HG03521 (cell line): ENCODE measurements around the gene GINS2.

Experiments used
- ATAC-seq: cut with Tn5 transposase; IDR thresholded peaks from one replicate; pipeline ENCODE4 v1.9.1; 2021; ENCODE audit warnings: mild to moderate bottlenecking, moderate library complexity; ENCODE audit not compliant: unreplicated experiment

The GINS2 gene

GRCh38 chr16:85688586-85689284 is at the start of gene GINS2:
GINS2 (minus strand) TSS chr16:85688954; CDS start chr16:85688898, 56 bp downstream.
- peak; percentile 98 for ATAC-seq

GRCh38 chr16:85736921-85737320 is 48.2 kb upstream of the GINS2 start:
- no peak for ATAC-seq

- no peak for ATAC-seq
Measured at GRCh38 chr16:85735946-85736345, 47.2 kb upstream of the GINS2 start.

GRCh38 chr16:85735225-85735635 is 46.5 kb upstream of the GINS2 start:
- ATAC-seq, result peak; percentile 60

- no peak for ATAC-seq
Measured at GRCh38 chr16:85734311-85735017, 45.7 kb upstream of the GINS2 start.

GRCh38 chr16:85733839-85734170 is 45.1 kb upstream of the GINS2 start:
- ATAC-seq, result no peak

GRCh38 chr16:85733155-85733838 is 44.5 kb upstream of the GINS2 start:
- no peak for ATAC-seq

GRCh38 chr16:85731179-85731578 is 42.4 kb upstream of the GINS2 start:
- ATAC-seq, result no peak

GRCh38 chr16:85730186-85730465 is 41.4 kb upstream of the GINS2 start:
- no peak for ATAC-seq

- ATAC-seq, result no peak
Measured at GRCh38 chr16:85729452-85730185, 40.9 kb upstream of the GINS2 start.

- no peak for ATAC-seq
Measured at GRCh38 chr16:85728879-85729278, 40.1 kb upstream of the GINS2 start.

GRCh38 chr16:85724936-85725335 is 36.2 kb upstream of the GINS2 start:
- ATAC-seq, result no peak

- no peak for ATAC-seq
Measured at GRCh38 chr16:85724126-85724879, 35.5 kb upstream of the GINS2 start.

- no peak for ATAC-seq
Measured at GRCh38 chr16:85722128-85722893, 33.6 kb upstream of the GINS2 start.

- no peak for ATAC-seq
Measured at GRCh38 chr16:85720302-85720637, 31.5 kb upstream of the GINS2 start.

GRCh38 chr16:85719605-85720301 is 31.0 kb upstream of the GINS2 start:
- ATAC-seq, result no peak

- no peak for ATAC-seq
Measured at GRCh38 chr16:85718682-85719081, 29.9 kb upstream of the GINS2 start.

- ATAC-seq, result no peak
Measured at GRCh38 chr16:85718153-85718477, 29.4 kb upstream of the GINS2 start.

- ATAC-seq, result no peak
Measured at GRCh38 chr16:85717393-85718152, 28.8 kb upstream of the GINS2 start.
